ENCODE results near the gene RIMBP2.
"Not testable (repeated sequence)": the region's sequence is repeated elsewhere in the genome, so short reads cannot be mapped to it uniquely, and the experiment has no call there.

RIMBP2 gene

GRCh38 chr12:130658145-130658911 lies 57.8 kb downstream of the RIMBP2 start:
- no peak for DNase-seq (ENCODE audit: low read depth)

DNA sequence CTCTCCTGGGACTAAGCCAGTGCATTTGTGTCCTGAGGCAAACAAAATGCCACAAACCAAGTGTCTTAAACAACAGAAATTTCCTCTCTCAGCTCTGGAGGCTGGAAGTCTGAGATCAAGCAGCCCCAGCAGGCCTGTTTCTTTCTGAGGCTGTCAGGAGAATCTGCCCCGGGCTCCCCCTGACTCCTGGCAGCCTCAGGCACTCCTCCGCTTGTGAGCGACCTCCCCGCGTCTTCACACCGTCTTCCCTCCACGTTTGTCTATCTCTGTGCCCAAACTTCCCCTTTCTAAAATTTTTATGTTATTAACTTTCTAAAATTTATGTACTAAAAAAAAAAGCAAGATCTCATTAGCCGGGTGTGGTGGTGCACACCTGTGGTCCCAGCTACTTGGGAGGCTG lies 59.7 kb downstream of the RIMBP2 start:
- no peak for DNase-seq (ENCODE audit: low read depth)

- no peak for DNase-seq (ENCODE audit: low read depth)
These were observed 60.2 kb downstream of the RIMBP2 start for GRCh38 chr12:130655881-130656280.

DNA sequence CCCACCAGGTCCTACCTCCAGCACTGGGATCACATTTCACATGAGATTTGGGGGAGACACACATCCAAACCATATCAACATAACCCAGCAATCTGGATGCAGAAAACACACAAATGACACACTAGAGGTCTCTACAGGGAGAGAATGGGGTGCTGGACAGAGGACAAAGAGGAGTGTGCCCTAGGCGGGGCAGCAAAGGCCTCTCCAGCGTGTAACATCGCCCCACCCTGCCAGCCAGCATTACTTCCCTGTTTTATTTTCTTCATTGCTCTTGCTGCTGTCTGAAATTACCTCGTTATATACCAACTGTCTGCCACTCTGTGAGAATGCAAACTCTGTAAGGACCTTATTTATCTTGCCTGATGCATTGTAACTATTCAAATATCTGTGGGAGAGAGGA lies 61.1 kb downstream of the RIMBP2 start:
- DNase-seq (ENCODE audit: low read depth), result no peak

GRCh38 chr12:130651188-130651959 lies 64.7 kb downstream of the RIMBP2 start:
- DNase-seq (ENCODE audit: low read depth), result no peak

DNA sequence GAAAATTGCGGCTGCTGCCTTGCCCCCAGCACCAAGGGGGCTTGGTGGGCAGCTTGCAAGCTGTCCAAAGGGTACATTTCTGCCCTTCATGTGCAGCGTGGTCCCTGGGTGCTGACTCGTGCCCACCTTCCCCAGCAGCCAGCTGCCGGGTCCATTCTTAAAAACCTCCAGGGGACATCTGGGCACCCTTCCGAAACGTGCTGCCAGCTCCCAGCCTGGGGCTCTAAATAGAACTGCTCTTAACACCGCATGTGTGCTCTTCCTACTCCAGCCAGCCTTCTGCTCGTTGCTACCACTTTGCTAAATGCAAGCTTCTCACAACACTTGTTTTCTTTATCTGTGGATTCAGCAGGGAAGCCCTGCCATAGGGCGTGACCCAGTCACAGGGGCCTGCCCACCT lies 66.0 kb downstream of the RIMBP2 start:
- DNase-seq (ENCODE audit: low read depth), result no peak

DNA sequence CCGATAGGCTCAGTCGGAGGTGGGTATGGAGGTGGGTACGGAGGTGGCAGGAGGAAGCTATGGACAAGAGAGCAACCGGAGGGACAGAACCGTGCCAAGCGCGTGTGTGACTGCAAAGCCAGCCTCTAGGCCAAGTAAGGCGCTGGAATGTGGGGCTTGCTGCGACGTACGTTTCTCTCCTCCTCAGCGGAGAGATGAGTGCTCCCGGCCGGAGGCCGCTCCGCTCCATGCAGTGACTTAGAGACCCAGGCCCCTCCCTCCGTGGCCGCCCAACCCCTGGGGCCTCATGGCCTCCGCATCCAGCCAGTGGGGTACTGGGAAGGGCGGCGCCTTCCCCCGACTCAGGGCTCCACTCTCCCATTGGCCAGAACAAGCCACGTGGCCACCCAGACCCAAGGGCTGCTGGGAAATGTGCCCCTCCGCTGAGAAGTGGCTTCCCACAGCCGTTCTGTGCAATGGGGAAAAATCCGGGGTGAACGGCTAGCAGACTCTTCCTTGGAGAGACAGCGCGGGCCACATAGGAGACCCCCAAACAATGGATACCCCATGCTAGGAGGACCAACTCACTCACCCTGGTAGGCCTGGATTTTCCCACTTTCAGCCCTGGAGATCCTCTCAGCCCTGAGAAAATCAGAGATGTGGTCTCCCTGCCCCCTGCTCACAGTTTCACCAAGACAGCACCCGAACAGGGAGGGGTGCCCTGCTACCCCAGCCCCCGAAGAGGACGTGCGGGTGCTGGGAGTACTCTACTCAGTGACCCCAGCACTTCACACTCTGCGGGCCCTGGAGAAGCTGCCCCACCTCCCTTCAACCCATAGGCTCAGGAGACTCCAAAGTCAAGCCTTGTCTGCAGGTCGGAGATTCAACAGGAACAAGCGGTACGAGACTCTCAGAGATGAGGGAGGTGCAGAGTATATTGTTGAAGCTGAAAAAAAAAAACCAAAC lies 66.7 kb downstream of the RIMBP2 start:
- DNase-seq (ENCODE audit: low read depth), result no peak

GRCh38 chr12:130647814-130648213 lies 68.3 kb downstream of the RIMBP2 start:
- no peak for DNase-seq (ENCODE audit: low read depth)

DNA sequence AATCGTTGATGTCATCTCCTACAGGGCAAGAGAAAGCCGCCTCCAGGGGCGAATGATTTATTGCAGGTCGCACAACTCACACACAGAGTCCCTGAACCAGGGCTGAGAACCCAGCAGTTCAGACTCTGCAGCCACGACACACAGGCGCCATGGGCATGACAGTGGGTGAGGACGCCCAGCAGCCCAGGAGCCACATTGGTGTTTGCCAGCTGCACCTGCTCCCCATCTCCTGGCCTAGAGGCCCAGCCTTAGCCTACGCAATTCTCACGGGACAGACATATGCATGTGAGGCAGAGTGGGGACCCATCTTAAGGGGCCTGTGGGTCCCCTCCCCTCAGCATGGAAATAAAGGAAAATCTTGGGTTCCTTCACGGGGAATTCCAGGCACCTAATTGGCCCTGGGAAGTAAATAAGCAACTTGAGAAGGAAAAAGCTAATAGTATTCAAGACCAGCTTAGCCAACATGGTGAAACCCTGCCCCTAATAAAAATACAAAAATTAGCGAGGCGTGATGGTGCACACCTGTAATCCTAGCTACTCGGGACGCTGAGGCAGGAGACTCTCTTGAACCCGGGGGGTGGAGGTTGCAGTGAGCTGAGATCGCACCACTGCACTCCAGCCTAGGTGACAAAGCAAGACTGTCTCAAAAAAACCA lies 69.3 kb downstream of the RIMBP2 start:
- DNase-seq (ENCODE audit: low read depth), result no peak

DNA sequence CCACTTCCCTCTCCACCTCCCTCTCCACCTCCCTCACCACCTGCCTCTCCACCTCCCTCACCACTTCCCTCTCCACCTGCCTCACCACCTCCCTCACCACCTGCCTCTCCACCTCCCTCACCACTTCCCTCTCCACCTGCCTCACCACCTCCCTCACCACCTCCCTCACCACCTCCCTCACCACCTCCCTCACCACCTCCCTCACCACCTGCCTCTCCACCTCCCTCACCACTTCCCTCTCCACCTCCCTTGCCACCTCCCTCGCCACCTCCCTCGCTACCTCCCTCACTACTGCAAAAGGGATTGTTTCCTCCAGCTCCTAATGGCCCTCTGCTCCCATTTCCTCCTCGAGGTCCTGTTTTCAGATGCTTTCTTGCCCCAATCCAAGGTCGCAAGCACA lies 69.9 kb downstream of the RIMBP2 start:
- DNase-seq (ENCODE audit: low read depth), result not testable (repeated sequence)

DNA sequence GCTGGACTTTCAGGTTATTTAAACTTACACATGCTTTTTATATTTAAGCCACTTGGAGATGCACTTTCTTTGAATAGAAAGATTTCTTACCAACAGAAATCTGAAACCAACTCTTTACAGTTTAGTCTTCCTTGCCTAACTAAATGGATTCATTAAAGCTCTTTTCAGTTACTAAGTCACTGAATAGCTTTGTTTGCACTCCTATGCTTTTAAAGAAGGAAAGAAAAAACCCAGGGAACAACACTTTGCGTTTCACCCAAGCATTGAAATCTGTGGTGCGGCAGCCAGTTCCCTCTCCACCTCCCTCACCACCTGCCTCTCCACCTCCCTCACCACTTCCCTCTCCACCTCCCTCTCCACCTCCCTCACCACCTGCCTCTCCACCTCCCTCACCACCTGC lies 70.3 kb downstream of the RIMBP2 start:
- DNase-seq (ENCODE audit: low read depth), result no peak

- DNase-seq (ENCODE audit: low read depth), result no peak
These were observed 71.5 kb downstream of the RIMBP2 start for GRCh38 chr12:130644566-130644965.

DNA sequence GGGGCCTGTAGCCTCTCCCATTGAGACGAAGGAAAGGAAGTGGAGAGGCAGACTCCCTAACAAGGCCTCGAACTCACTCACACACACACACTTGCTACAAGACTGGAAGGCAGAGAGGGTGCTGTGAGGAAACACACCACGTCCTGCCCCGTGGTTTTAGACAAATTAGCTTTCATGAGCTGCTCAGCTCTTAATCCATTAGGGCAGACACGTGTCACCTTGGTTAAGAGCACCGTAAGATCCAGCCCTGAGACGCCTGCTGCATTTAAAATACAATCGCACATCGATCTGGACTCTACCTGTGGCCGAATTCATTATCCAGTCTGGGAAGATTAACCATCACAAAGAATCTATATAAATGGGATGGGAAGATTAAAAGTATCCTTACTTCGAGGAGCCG lies 72.0 kb downstream of the RIMBP2 start:
- no peak for DNase-seq (ENCODE audit: low read depth)

DNA sequence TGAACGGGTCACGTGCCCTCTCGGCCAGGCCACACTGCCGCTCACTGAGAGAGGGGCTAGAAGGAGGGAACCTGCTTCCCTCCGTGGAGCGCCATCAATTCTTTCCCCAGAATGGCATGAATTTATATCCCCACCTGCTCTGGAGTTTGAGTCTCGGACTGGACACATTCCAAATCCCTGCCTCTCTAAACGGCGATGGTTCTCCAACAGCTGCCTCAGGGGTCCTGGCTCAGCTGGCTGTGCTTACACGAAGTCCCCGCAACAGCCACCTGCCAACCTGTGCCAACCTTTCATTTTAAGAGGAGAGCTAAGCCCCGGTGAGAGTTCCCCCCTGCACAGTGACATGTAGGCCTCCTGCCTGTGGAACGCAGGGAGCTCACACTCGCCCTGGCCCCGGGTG lies 73.2 kb downstream of the RIMBP2 start:
- DNase-seq (ENCODE audit: low read depth), result no peak

DNA sequence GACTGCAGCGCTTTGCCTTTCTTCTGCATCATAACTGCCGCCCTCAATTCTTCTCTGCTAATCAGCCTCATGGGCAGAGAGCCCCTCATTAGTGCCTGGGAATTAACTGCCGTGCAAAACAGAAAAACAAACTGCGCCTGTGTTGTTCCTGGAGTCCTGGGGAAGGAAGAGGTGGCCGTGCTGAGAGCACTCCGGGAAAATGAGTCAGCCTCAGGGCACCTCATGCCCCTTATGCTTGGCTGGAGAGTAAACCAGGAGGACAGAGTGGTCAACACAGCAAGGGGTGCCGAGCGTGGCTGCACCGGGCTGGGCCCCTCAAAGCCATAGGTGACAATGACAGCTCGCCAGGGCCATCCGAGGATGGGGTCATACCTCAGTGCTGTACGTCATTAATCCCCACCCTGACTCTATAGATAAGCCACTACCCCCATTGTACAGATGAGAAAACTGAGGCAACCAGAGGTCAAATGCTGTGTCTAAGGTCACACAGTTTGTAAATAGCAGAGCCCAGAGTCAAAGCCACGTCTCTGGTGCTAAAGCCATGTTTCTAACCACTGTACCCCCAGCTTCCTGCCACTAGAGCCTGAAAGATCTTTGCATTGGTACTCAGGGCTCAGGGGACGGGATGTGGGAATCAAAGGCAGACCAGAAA lies 74.4 kb downstream of the RIMBP2 start:
- DNase-seq (ENCODE audit: low read depth), result no peak

DNA sequence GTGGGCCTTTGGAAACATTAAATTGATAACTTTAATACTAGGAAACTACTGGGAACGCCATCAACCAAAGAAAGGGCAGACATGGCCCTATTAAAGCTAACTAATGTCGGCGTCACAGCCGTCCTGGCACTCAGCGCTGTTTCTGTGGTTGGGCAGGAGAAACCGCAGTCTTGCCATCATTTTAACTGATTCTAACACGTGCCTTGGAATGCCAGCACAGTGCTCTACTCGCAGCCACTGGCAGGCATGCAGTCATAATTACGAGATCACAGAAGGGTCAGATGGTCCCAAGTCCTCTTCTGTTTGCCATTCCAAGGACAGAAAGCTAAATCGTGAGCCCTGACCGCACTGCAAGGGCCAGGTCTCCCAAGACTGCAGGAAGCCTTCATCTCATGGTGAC lies 75.2 kb downstream of the RIMBP2 start:
- DNase-seq (ENCODE audit: low read depth), result no peak

DNA sequence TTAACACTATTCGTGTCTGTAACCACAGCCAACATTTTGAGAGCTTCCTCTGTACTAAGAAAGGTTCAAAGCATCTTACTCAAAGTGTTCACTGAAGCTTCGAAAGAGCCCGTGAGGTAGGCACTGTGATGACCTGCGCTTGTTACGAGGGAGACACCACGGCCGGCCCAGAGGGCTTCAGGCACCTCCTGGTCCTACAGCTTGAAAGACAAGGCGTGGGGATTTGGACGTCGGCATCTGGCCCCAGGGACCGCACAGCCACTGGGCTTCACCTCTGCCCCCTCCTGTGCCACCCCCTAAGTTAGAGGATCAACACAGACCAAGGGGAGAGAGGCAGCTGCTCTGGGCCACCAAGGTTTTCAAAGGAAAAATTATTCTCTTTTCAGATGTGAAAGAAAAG lies 75.6 kb downstream of the RIMBP2 start:
- no peak for DNase-seq (ENCODE audit: low read depth)

DNA sequence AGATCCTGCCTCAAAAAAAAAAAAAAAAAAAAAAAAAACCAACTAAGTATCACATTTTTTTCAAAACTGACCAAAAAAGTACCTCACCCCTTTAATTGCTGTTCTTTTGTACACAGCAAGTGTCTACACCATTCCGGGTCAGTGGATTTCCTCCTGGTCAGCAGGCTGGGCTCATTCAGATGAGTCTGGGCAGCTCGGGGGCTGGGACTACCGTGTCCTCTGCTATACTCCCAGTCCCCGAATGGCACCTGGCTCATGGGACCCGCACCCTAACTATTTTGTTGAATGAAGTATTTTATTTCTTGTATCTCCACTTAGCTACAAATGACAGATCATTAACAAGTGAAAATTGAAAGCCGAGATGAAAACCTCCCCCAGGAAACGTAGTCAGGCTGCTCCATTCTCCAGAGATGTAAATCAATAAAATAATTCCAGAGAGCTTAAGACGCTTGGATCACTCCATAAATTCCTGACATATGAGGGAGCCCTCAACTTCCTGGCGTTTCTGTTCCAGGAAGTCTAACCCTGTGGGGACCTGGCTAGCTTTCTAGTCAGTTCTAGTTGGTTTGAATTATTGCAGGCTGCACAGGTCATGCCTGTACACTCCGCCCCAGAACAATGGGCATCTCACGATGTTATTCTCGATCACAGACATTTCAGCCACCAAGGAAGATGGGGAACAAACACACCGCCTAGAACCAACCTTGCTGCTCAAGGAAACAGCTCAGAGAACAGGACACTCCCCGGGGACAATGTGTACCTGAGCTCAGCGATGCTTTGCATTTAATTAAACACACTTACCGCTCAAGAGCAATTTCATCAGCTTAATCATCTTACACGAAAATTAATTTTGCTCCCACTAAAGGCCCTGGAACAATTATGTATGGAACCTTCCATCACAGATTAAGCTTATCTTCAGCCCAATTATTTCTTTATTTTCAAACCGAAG lies 76.3 kb downstream of the RIMBP2 start:
- DNase-seq (ENCODE audit: low read depth), result no peak

- no peak for DNase-seq (ENCODE audit: low read depth)
These were observed 79.7 kb downstream of the RIMBP2 start for GRCh38 chr12:130636370-130636769.

GRCh38 chr12:130634866-130635265 lies 81.2 kb downstream of the RIMBP2 start:
- DNase-seq (ENCODE audit: low read depth), result no peak
